GM12878 (cell line): ENCODE measurements around the gene PLXNA2. TPM values are rescaled to one million over a fixed set of nuclear protein-coding genes. Genes with fewer than 3 reads are reported as not detected.

Experiments
- ATAC-seq: fragments of 200-7000 bp; cut with Tn5 transposase; 3 replicates; pipeline ENCODE4 v1.9.1; 2020; ENCODE audit warnings: mild to moderate bottlenecking, moderate library complexity
- BruUV-seq: library from RNA; stranded (reverse); fragments of 400-500 nt; replicated peaks from 2 replicates; lab custom pipeline; 2021; lab: Mats Ljungman, UMichigan
- CTCF ChIA-PET: fragments of 300-600 bp; sonication (Branson Sonifier 250); formaldehyde crosslinking; extraction: SDS; loops from one replicate; lab custom pipeline; 2021; ENCODE audit warnings: inconsistent platforms; lab: Yijun Ruan, JAX
- POLR2A ChIA-PET: fragments of 350-600 bp; formaldehyde crosslinking; extraction: SDS; loops from one replicate; lab custom pipeline; 2021; ENCODE audit warnings: inconsistent platforms; lab: Charles Lee
- RAD21 ChIA-PET: fragments of 300-600 bp; sonication (Branson Sonifier 250); formaldehyde crosslinking; loops from one replicate; lab custom pipeline; 2023; ENCODE audit warnings: antibody characterized with exemption; ENCODE audit not compliant: unreplicated experiment; lab: Charles Lee
- SMC1A ChIA-PET: fragments of 300-600 bp; sonication (Branson Sonifier 250); formaldehyde crosslinking; loops from one replicate; lab custom pipeline; 2023; ENCODE audit not compliant: unreplicated experiment, uncharacterized antibody; lab: Charles Lee
- DNase-seq: peaks from one replicate; pipeline ENCODE4 v3.0.0-alpha.2; 2011; ENCODE audit warnings: low read depth, low spot score
- FAIRE-seq: peaks from 3 replicates; lab custom pipeline; 2011; peaks lifted over from hg19 to GRCh38; lab: Jason Lieb, UNC
- H2AFZ ChIP-seq: 2 replicates; pipeline ENCODE4 v1.6.0; 2011; ENCODE audit warnings: low read depth, low read length, control low read depth; ENCODE audit not compliant: control insufficient read depth
- H3K27ac ChIP-seq: 2 replicates; pipeline ENCODE4 v1.5.1; 2011; ENCODE audit warnings: control low read depth; ENCODE audit not compliant: control insufficient read depth, insufficient read depth
- H3K27me3 ChIP-seq, 2 experiments: replicated peaks in 1 of 2; 2 replicates each; pipeline versions ENCODE4 v1.6.0 to v1.6.1; 2011; ENCODE audit warnings: low read length in 1 of 2; ENCODE audit not compliant: control insufficient read depth in 2 of 2, insufficient read depth in 2 of 2
- H3K36me3 ChIP-seq, 2 experiments: 2 replicates each; pipeline ENCODE4 v1.5.1; 2011; ENCODE audit warnings: low read length in 1 of 2; ENCODE audit not compliant: control insufficient read depth in 2 of 2, insufficient read depth in 2 of 2
- H3K4me1 ChIP-seq: 2 replicates; pipeline ENCODE4 v1.6.1; 2011; ENCODE audit warnings: mild to moderate bottlenecking, low read length, moderate library complexity, mixed read lengths; ENCODE audit not compliant: control insufficient read depth, insufficient read depth
- H3K4me2 ChIP-seq: 2 replicates; pipeline ENCODE4 v1.6.0; 2011; ENCODE audit warnings: control low read depth; ENCODE audit not compliant: control insufficient read depth, insufficient read depth
- H3K4me3 ChIP-seq: fragments of 200-600 bp; sonication (generic); 2 replicates; pipeline ENCODE4 v1.5.1; 2016
- H3K79me2 ChIP-seq: 2 replicates; pipeline ENCODE4 v1.6.0; 2011; ENCODE audit warnings: low read length; ENCODE audit not compliant: control insufficient read depth, insufficient read depth
- H3K9ac ChIP-seq: 2 replicates; pipeline ENCODE4 v1.8.0; 2011; ENCODE audit warnings: low read length, control low read depth, mixed read lengths; ENCODE audit not compliant: control insufficient read depth, insufficient read depth
- H3K9me3 ChIP-seq: replicated peaks from 3 replicates; pipeline ENCODE4 v1.5.1; 2011; ENCODE audit warnings: mild to moderate bottlenecking, low read length; ENCODE audit not compliant: control insufficient read depth, insufficient read depth
- H4K20me1 ChIP-seq: 2 replicates; pipeline ENCODE4 v1.6.0; 2011; ENCODE audit not compliant: control insufficient read depth, insufficient read depth
- BRCA1 ChIP-seq: IDR thresholded peaks from 2 replicates; pipeline ENCODE4 v1.6.1; 2011; ENCODE audit warnings: low read depth, low read length, improper control_type of control experiment
- EGR1 ChIP-seq, 2 experiments: IDR thresholded peaks; 1 replicate in 1 of 2; 2 replicates in 1 of 2; pipeline ENCODE4 v1.6.1; 2011 to 2012; ENCODE audit warnings: low read depth in 2 of 2, low read length in 2 of 2, borderline replicate concordance in 1 of 2, mild to moderate bottlenecking in 1 of 2, moderate library complexity in 1 of 2
- ETV6 ChIP-seq, 2 experiments: fragments of 450-650 bp in 1 of 2; IDR thresholded peaks in 1 of 2; conservative IDR thresholded peaks in 1 of 2; 2 replicates each; pipeline ENCODE4 v1.6.1; 2014; ENCODE audit warnings: antibody characterized with exemption in 1 of 2, borderline replicate concordance in 1 of 2, low read depth in 1 of 2, mild to moderate bottlenecking in 1 of 2, moderate library complexity in 1 of 2
- KDM1A ChIP-seq: fragments of 200-600 bp; sonication (generic); IDR thresholded peaks from 2 replicates; pipeline ENCODE4 v1.6.1; 2016; ENCODE audit warnings: borderline replicate concordance
- MTA3 ChIP-seq: IDR thresholded peaks from 2 replicates; pipeline ENCODE4 v1.6.1; 2012; ENCODE audit warnings: low read length, inconsistent platforms, borderline replicate concordance
- NFXL1 ChIP-seq: fragments of 450-650 bp; IDR thresholded peaks from 2 replicates; pipeline ENCODE4 v1.6.1; 2017; ENCODE audit warnings: antibody characterized with exemption, mild to moderate bottlenecking, borderline replicate concordance
- NR2C1 ChIP-seq: fragments of 450-650 bp; IDR thresholded peaks from 2 replicates; pipeline ENCODE4 v1.6.1; 2017; ENCODE audit warnings: antibody characterized with exemption, mild to moderate bottlenecking, moderate library complexity
- PAX8 ChIP-seq: fragments of 450-650 bp; IDR thresholded peaks from 2 replicates; pipeline ENCODE4 v1.6.1; 2017; ENCODE audit warnings: mild to moderate bottlenecking, moderate library complexity
- RUNX3 ChIP-seq: IDR thresholded peaks from 2 replicates; pipeline ENCODE4 v1.6.1; 2012; ENCODE audit warnings: low read length, inconsistent platforms
- SPI1 ChIP-seq: IDR thresholded peaks from 2 replicates; pipeline ENCODE4 v1.6.1; 2011; ENCODE audit warnings: low read depth, mild to moderate bottlenecking, low read length, moderate library complexity, borderline replicate concordance; ENCODE audit not compliant: insufficient read depth
- ZBED1 ChIP-seq: IDR thresholded peaks from 2 replicates; pipeline ENCODE4 v1.6.1; 2016; ENCODE audit warnings: borderline replicate concordance
- WGBS: methylation state at CpG from one replicate; pipeline ENCODE4 v1.1.6; 2016; ENCODE audit warnings: low lambda C conversion rate; ENCODE audit not compliant: insufficient replicate concordance, insufficient coverage; ENCODE audit errors: missing lambda C conversion rate; 5-methylcytosine and 5-hydroxymethylcytosine counted together
- in situ Hi-C: fragments of 300-500 bp; cut with MboI; formaldehyde crosslinking; loops from 9 replicates; pipeline ENCODE4 v1.14.3; 2018; ENCODE audit warnings: mixed read lengths
- intact Hi-C: fragments of 100-400 bp; cut with micrococcal nuclease; formaldehyde crosslinking; loops from one replicate; pipeline ENCODE4 v1.14.2; 2022; ENCODE audit not compliant: unreplicated experiment
- polyA plus RNA-seq, 11 experiments: library from polyadenylated mRNA; depleted of rRNA in 4 of 11; unstranded in 6 of 11; stranded (reverse) in 5 of 11; fragments of >200 nt; fragmentation: Nextera tagmentation in 4 of 11; fragmentation: Illumina TruSeq in 1 of 11; extraction: Ambion mirVana in 4 of 11; extraction: Trizol in 1 of 11; gene quantifications; 1 replicate in 1 of 11; 2 replicates in 10 of 11; pipeline versions ENCODE4 v1.2.1 to v1.2.3, GENCODE V29; 2011 to 2016; ENCODE audit warnings: inconsistent platforms in 2 of 11, missing spikeins in 2 of 11, low read depth in 1 of 11
- total RNA-seq, 4 experiments: library from RNA; depleted of rRNA in 3 of 4; stranded (reverse); fragments of >200 nt in 3 of 4; fragmentation: Illumina TruSeq in 1 of 4; extraction: Trizol in 1 of 4; gene quantifications; 2 replicates each; pipeline versions ENCODE4 v1.2.1 to v1.2.3, GENCODE V29; 2013 to 2021
- TF ChIP-seq, protein P1 (sequence below): IDR thresholded peaks from 2 replicates; pipeline ENCODE4 v1.6.1; 2011; ENCODE audit warnings: borderline replicate concordance, low read depth, mild to moderate bottlenecking, moderate library complexity, mixed read lengths, low read length; ENCODE audit not compliant: insufficient read depth; ENCODE audit errors: extremely low read length

The PLXNA2 gene
- total and polyA plus RNA-seq, 10 of the 15 experiments (the other 5 are each of a cell fraction or from before 2014, with no cell fraction given): under 0.01 to 0.08 (median 0.07) TPM; not detected in 4

GRCh38 chr1:208291129-208291528, 46.9 kb upstream of the PLXNA2 start:
- DNase-seq: no peak

DNA sequence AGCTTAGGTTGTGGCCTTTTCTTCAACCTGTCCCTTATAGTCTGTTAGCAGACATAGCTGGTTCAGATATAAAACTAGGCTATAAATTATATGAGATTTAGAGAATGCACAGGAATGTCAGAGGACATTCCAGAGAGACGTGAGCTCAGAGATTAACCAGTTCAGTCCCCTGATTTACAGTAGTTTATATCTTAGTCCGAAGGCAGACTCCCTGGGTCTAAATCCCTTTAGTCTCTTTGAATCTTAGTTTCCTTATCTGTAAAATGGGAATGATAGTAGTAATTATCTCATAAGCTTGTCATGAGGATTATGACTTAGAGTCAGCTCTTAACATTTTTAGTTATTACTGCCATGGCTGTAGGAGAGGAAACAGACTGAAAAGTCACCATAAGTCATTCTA, 45.5 kb upstream of the PLXNA2 start:
- H3K9ac ChIP-seq: no peak overlapping the region
- SMC1A ChIA-PET: interaction anchor here (1.4 kb wide), 1 partner anchor 19 kb away, joined by 3 read pairs; no protein-coding TSS in a partner anchor
- TF ChIP-seq NFXL1 (no peak), BRCA1 (no peak), KDM1A (no peak), MTA3 (no peak), NR2C1 (no peak), ZBED1 (no peak), RUNX3 (no peak), SPI1 (no peak), EGR1 (IDR thresholded peaks at IDR 0.05; ENCODE audit: borderline replicate concordance in 1 of 2, low read depth in 2 of 2, low read length in 2 of 2) (no peak)
- no peak overlapping the region for H3K27ac ChIP-seq
- BruUV-seq: no TSS peak
- no peaks in the 10 kb centered on the region for H3K4me1 ChIP-seq
- CTCF ChIA-PET: interaction anchor here (0.6 kb wide), 1 partner anchor 249 kb away, joined by 3 read pairs; no protein-coding TSS in a partner anchor
- 4% methylated on average over 2 of the region's 2 CpGs for WGBS
- no peak for DNase-seq
- in situ Hi-C loops (no loop called here), intact Hi-C loops (no loop called here)
- H3K79me2 ChIP-seq: no peaks in the 10 kb centered on the region
- POLR2A ChIA-PET: no interaction called here
- RAD21 ChIA-PET: no interaction called here
- H4K20me1 ChIP-seq: no peaks in the 10 kb centered on the region
- no peak for FAIRE-seq
- H3K9me3 ChIP-seq: no peaks in the 10 kb centered on the region
- H2AFZ ChIP-seq: no peak overlapping the region
- no peak overlapping the region for H3K4me3 ChIP-seq
- H3K4me2 ChIP-seq: no peak overlapping the region
- no peak for ATAC-seq
- H3K27me3 ChIP-seq: no peaks in the 10 kb centered on the region
- H3K36me3 ChIP-seq: no peaks in the 10 kb centered on the region

More at GRCh38 chr1:208291129-208291528, 46.9 kb upstream of the PLXNA2 start:
- POLR2A ChIA-PET: no interaction called here
- CTCF ChIA-PET: interaction anchor here (1.3 kb wide), 1 partner anchor 46 kb away, joined by 4 read pairs; no protein-coding TSS in a partner anchor
- WGBS: 15% methylated on average over 2 of the region's 2 CpGs
- in situ Hi-C loops (no loop called here), intact Hi-C loops (no loop called here)
- no TSS peak for BruUV-seq
- SMC1A ChIA-PET: interaction anchor here (0.6 kb wide), 2 partner anchors 58 to 219 kb away, joined by 3 to 4 read pairs; no protein-coding TSS in a partner anchor
- Histone ChIP-seq H3K9ac (no peak overlapping the region), H3K79me2 (no peaks in the 10 kb centered on the region), H3K9me3 (no peaks in the 10 kb centered on the region), H3K36me3 (no peaks in the 10 kb centered on the region), H3K4me3 (no peak overlapping the region), H3K4me2 (no peak overlapping the region), H2AFZ (no peak overlapping the region), H3K27ac (no peak overlapping the region), H3K27me3 (no peaks in the 10 kb centered on the region; a peak in 1 of 4 replicates), H3K4me1 (no peaks in the 10 kb centered on the region), H4K20me1 (no peaks in the 10 kb centered on the region)
- ATAC-seq (no peak), FAIRE-seq (no peak)
- RAD21 ChIA-PET: no interaction called here
- TF ChIP-seq ETV6 (conservative IDR thresholded peaks at IDR 0.05 in 1 of 2, IDR thresholded peaks at IDR 0.05 in 1 of 2; ENCODE audit: borderline replicate concordance in 1 of 2, low read depth in 1 of 2) (no peak), PAX8 (no peak)
- TF ChIP-seq, protein P1, sequence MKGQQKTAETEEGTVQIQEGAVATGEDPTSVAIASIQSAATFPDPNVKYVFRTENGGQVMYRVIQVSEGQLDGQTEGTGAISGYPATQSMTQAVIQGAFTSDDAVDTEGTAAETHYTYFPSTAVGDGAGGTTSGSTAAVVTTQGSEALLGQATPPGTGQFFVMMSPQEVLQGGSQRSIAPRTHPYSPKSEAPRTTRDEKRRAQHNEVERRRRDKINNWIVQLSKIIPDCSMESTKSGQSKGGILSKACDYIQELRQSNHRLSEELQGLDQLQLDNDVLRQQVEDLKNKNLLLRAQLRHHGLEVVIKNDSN: no peak
